Thyroid gland (tissue), 4 donors: ENCODE results near the gene ADARB2.

Experiments used
- CTCF ChIP-seq, 6 experiments: fragments of 200-600 bp in 3 of 6; fragments of 450-650 bp in 3 of 6; sonication (generic) in 3 of 6; IDR thresholded peaks; one replicate each; pipeline ENCODE4 v1.5.1; 2016 to 2019; ENCODE audit warnings: antibody characterized with exemption in 6 of 6, mild to moderate bottlenecking in 2 of 6, inconsistent platforms in 1 of 6, moderate library complexity in 1 of 6
- POLR2A ChIP-seq, 2 donors: fragments of 450-650 bp; IDR thresholded peaks; one replicate each; pipeline ENCODE4 v1.6.1; 2017; ENCODE audit warnings: antibody characterized with exemption in 2 of 2, mild to moderate bottlenecking in 2 of 2, moderate library complexity in 1 of 2

- no peak for TF ChIP-seq CTCF (IDR thresholded peaks at IDR 0.05)
- TF ChIP-seq POLR2A (IDR thresholded peaks at IDR 0.05), result no peak
Observed at GRCh38 chr10:1747590-1748157, 10.3 kb upstream of the ADARB2 start.
